B cell (primary cell): ENCODE measurements around the gene GTF2A1. TPM values are rescaled to one million over a fixed set of nuclear protein-coding genes. Genes with fewer than 3 reads are reported as not detected.

Experiments
- ATAC-seq: fragments of 200-7000 bp; cut with Tn5 transposase; one replicate; pipeline ENCODE4 v1.10.0; 2021; ENCODE audit warnings: low read depth, mild to moderate bottlenecking, moderate number of reproducible peaks, moderate library complexity
- CTCF ChIA-PET: fragments of 350-600 bp; sonication (Branson Sonifier 250); formaldehyde crosslinking; loops from one replicate; lab custom pipeline; 2021; ENCODE audit warnings: antibody characterized with exemption, inconsistent platforms; lab: Charles Lee
- POLR2A ChIA-PET: fragments of 350-600 bp; sonication (Branson Sonifier 250); formaldehyde crosslinking; loops from one replicate; lab custom pipeline; 2021; ENCODE audit warnings: antibody characterized with exemption; lab: Charles Lee
- DNase-seq: peaks from one replicate; pipeline ENCODE4 v3.0.0; 2013
- H2AFZ ChIP-seq: 2 replicates; pipeline ENCODE4 v1.6.1; 2012; ENCODE audit warnings: mild to moderate bottlenecking, low read depth, low read length; ENCODE audit not compliant: insufficient read depth, poor library complexity, severe bottlenecking
- H3K27ac ChIP-seq, 2 donors: 1 replicate in 1 of 2; 2 replicates in 1 of 2; pipeline ENCODE4 v1.5.1; 2012 to 2013; ENCODE audit warnings: low read length in 2 of 2, mild to moderate bottlenecking in 2 of 2, moderate library complexity in 1 of 2
- H3K27me3 ChIP-seq, 4 experiments: fragments of 200-600 bp in 1 of 4; sonication (generic) in 1 of 4; replicated peaks in 1 of 4; 1 replicate in 2 of 4; 2 replicates in 2 of 4; pipeline versions ENCODE4 v1.6.1 to v1.7.0; 2013 to 2016; ENCODE audit warnings: low read length in 3 of 4, mild to moderate bottlenecking in 2 of 4, mixed read lengths in 1 of 4, moderate library complexity in 1 of 4; ENCODE audit not compliant: insufficient read depth in 4 of 4, control insufficient read depth in 3 of 4; ENCODE audit errors: control extremely low read depth in 1 of 4
- H3K36me3 ChIP-seq, 2 experiments: replicated peaks in 1 of 2; 1 replicate in 1 of 2; 2 replicates in 1 of 2; pipeline versions ENCODE4 v1.6.1 to v1.7.1; 2013; ENCODE audit warnings: low read length in 1 of 2; ENCODE audit not compliant: insufficient read depth in 2 of 2, control insufficient read depth in 1 of 2; ENCODE audit errors: control extremely low read depth in 1 of 2, extremely low read depth in 1 of 2
- H3K4me1 ChIP-seq, 2 donors: fragments of 200-600 bp in 1 of 2; sonication (generic) in 1 of 2; 1 replicate in 1 of 2; 2 replicates in 1 of 2; pipeline versions ENCODE4 v1.5.1 to v1.6.1; 2013 to 2017; ENCODE audit warnings: low read length in 2 of 2; ENCODE audit not compliant: control insufficient read depth in 2 of 2, insufficient read depth in 2 of 2
- H3K4me2 ChIP-seq: replicated peaks from 2 replicates; pipeline ENCODE3; 2012; ENCODE audit warnings: mild to moderate bottlenecking, low read depth, low read length; ENCODE audit not compliant: poor library complexity, severe bottlenecking
- H3K4me3 ChIP-seq, 5 experiments: fragments of 200-600 bp in 1 of 5; sonication (generic) in 1 of 5; 1 replicate in 3 of 5; 2 replicates in 2 of 5; pipeline versions ENCODE4 v1.5.1 to v1.7.0; 2011 to 2016; ENCODE audit warnings: low read length in 4 of 5, mild to moderate bottlenecking in 4 of 5, low read depth in 2 of 5, control low read depth in 1 of 5, moderate library complexity in 1 of 5; ENCODE audit not compliant: insufficient read depth in 1 of 5; ENCODE audit errors: control extremely low read depth in 1 of 5, extremely low read depth in 1 of 5
- H3K79me2 ChIP-seq: fragments of 200-600 bp; sonication (generic); one replicate; pipeline ENCODE4 v1.6.0; 2016; ENCODE audit warnings: low read length; ENCODE audit not compliant: control insufficient read depth, insufficient read depth
- H3K9ac ChIP-seq: fragments of 200-600 bp; sonication (generic); 2 replicates; pipeline ENCODE4 v1.6.1; 2017; ENCODE audit warnings: mild to moderate bottlenecking, low read length, moderate library complexity
- H3K9me3 ChIP-seq, 3 donors: one replicate each; pipeline versions ENCODE4 v1.6.1 to v1.7.1; 2013; ENCODE audit warnings: low read length in 2 of 3; ENCODE audit not compliant: control insufficient read depth in 2 of 3, insufficient read depth in 1 of 3; ENCODE audit errors: control extremely low read depth in 1 of 3
- H4K20me1 ChIP-seq: 2 replicates; pipeline ENCODE4 v1.6.0; 2012; ENCODE audit warnings: mild to moderate bottlenecking, low read length; ENCODE audit not compliant: insufficient read depth, control insufficient read depth, poor library complexity, severe bottlenecking
- H3K27ac Mint-ChIP-seq: one replicate; pipeline ENCODE4 v1.8.0; 2021; ENCODE audit warnings: mixed read lengths
- H3K27me3 Mint-ChIP-seq: one replicate; pipeline ENCODE4 v1.8.0; 2021; ENCODE audit warnings: mixed read lengths
- H3K4me1 Mint-ChIP-seq: one replicate; pipeline ENCODE4 v1.8.0; 2021; ENCODE audit warnings: mixed read lengths
- H3K4me3 Mint-ChIP-seq: one replicate; pipeline ENCODE4 v1.8.0; 2021; ENCODE audit warnings: mixed read lengths
- H3K9me3 Mint-ChIP-seq: one replicate; pipeline ENCODE4 v1.8.0; 2022; ENCODE audit warnings: mixed read lengths; ENCODE audit not compliant: insufficient read depth
- CTCF ChIP-seq: fragments of 200-600 bp; IDR thresholded peaks from one replicate; pipeline ENCODE4 v1.8.0; 2022; ENCODE audit warnings: antibody characterized with exemption, mild to moderate bottlenecking
- EZH2 ChIP-seq: IDR thresholded peaks from 2 replicates; pipeline ENCODE4 v1.6.1; 2012; ENCODE audit warnings: borderline replicate concordance, low read depth, mild to moderate bottlenecking, moderate library complexity, low read length; ENCODE audit not compliant: insufficient read depth, poor library complexity, severe bottlenecking
- WGBS: methylation state at CpG from one replicate; pipeline ENCODE4 v1.1.5; 2013; ENCODE audit warnings: missing lambda C conversion rate; ENCODE audit not compliant: insufficient coverage; 5-methylcytosine and 5-hydroxymethylcytosine counted together
- intact Hi-C: fragments of 100-400 bp; cut with micrococcal nuclease; formaldehyde crosslinking; loops from one replicate; pipeline ENCODE4 v1.10.0; 2022
- polyA plus RNA-seq: library from polyadenylated mRNA; depleted of rRNA; stranded (reverse); fragments of >200 nt; gene quantifications from 2 replicates; pipeline ENCODE4 v1.2.3, GENCODE V29; 2012
- total RNA-seq, 2 donors: library from RNA; stranded (reverse); fragments of 120-200 nt in 1 of 2; gene quantifications; 1 replicate in 1 of 2; 2 replicates in 1 of 2; pipeline versions ENCODE4 v1.2.3 to v1.2.4, GENCODE V29; 2013 to 2022

Gene GTF2A1
- total and polyA plus RNA-seq, 2 donors (not counting 1 experiment from before 2014, with no cell fraction given) = 7.1 to 45.1 TPM

GRCh38 chr14:81219759-81220579, 790 bp downstream of the GTF2A1 start:
- ChIA-PET POLR2A (interaction anchor here (0.9 to 1.6 kb wide), 7 partner anchors 8 to 314 kb away, joined by 3 to 10 read pairs (median 4); partner anchors contain the start of genes CEP128 and SEL1L), CTCF (interaction anchor here (0.7 to 1.6 kb wide), 3 partner anchors 56 to 278 kb away, joined by 3 to 4 read pairs (median 3); partner anchors contain the start of gene CEP128)
- intact Hi-C loops = loop anchor here (1.0 to 5.0 kb wide), 4 partner anchors 9 to 261 kb away; no protein-coding TSS in a partner anchor
- Histone ChIP-seq H3K4me3 (peak overlapping the region; percentile 78 to 99 (median 97)), H4K20me1 (no peaks in the 10 kb centered on the region), H3K9ac (peak overlapping the region; percentile 99), H3K79me2 (peaks cover 48% of the 10 kb centered on the region), H3K27me3 (no peaks in the 10 kb centered on the region), H3K4me1 (peaks cover 13 to 16% of the 10 kb centered on the region in 2 donors), H3K27ac (peak overlapping the region; percentile 92 to 98), H2AFZ (peak overlapping the region; percentile 46), H3K4me2 (peak overlapping the region; percentile 79), H3K36me3 (peaks cover 7 to 13% of the 10 kb centered on the region in 2 experiments), H3K9me3 (no peaks in the 10 kb centered on the region)
- DNase-seq = no peak
- Mint-ChIP-seq H3K27me3 (no peaks in the 10 kb centered on the region), H3K9me3 (no peaks in the 10 kb centered on the region), H3K4me1 (peaks cover 33% of the 10 kb centered on the region), H3K27ac (peak overlapping the region; percentile 100), H3K4me3 (peak overlapping the region; percentile 97)
- peak; percentile 6 for ATAC-seq
- TF ChIP-seq CTCF (no peak), EZH2 (no peak)
- WGBS = under 1% methylated on average over 71 of the region's 84 CpGs
